GM10266 (cell line): Measurements from ENCODE around the gene FITM1.

Experiments used
- DNase-seq: peaks from one replicate; pipeline ENCODE4 v3.0.0; 2012; ENCODE audit errors: extremely low spot score
- CTCF ChIP-seq: IDR thresholded peaks from 2 replicates; pipeline ENCODE4 v1.5.1; 2012; ENCODE audit warnings: mild to moderate bottlenecking, low read depth; ENCODE audit not compliant: control insufficient read depth, insufficient read depth; ENCODE audit errors: missing control alignments

The FITM1 gene

GRCh38 chr14:24160850-24161804 is 30.7 kb downstream of the FITM1 start, which contains the start of gene IRF9:
Gene IRF9 (plus strand): TSS chr14:24161265. CDS start chr14:24162145, 880 bp downstream.
- peak; percentile 97 for TF ChIP-seq CTCF
- peak; percentile 94 for DNase-seq

- TF ChIP-seq CTCF: no peak
- DNase-seq: no peak
Observed at GRCh38 chr14:24162093-24162492, 31.6 kb downstream of the FITM1 start.

GRCh38 chr14:24164518-24164991 is 34.1 kb downstream of the FITM1 start:
- no peak for TF ChIP-seq CTCF
- DNase-seq: no peak

GRCh38 chr14:24165785-24166184 is 35.3 kb downstream of the FITM1 start:
- no peak for DNase-seq
- TF ChIP-seq CTCF: no peak

- TF ChIP-seq CTCF: no peak
- no peak for DNase-seq
Observed at GRCh38 chr14:24167469-24168114, 37.1 kb downstream of the FITM1 start.

GRCh38 chr14:24171422-24172260 is 41.2 kb downstream of the FITM1 start, which contains the start of gene REC8:
Gene REC8 (plus strand): TSS chr14:24172080. CDS start chr14:24172553, 473 bp downstream.
- DNase-seq: peak; percentile 94
- no peak for TF ChIP-seq CTCF
